Kidney epithelial cell (primary cell): ENCODE results near the gene C2CD5. TPM values are rescaled to one million over a fixed set of nuclear protein-coding genes. Genes with fewer than 3 reads are reported as not detected.

Source experiments
- DNase-seq: peaks from one replicate; pipeline ENCODE4 v3.0.0-alpha.2; 2010; ENCODE audit warnings: low read depth
- H3K27me3 ChIP-seq: 2 replicates; pipeline ENCODE4 v1.6.0; 2011; ENCODE audit warnings: low read length; ENCODE audit not compliant: control insufficient read depth, insufficient read depth
- H3K36me3 ChIP-seq: 2 replicates; pipeline ENCODE4 v1.5.1; 2011; ENCODE audit warnings: low read length; ENCODE audit not compliant: control insufficient read depth, insufficient read depth
- H3K4me3 ChIP-seq: 2 replicates; pipeline ENCODE4 v1.5.1; 2011; ENCODE audit warnings: low read depth, mild to moderate bottlenecking, control low read depth, low read length
- CTCF ChIP-seq: IDR thresholded peaks from 2 replicates; pipeline ENCODE4 v1.5.1; 2011; ENCODE audit warnings: mild to moderate bottlenecking, moderate library complexity, low read length, control low read depth, inconsistent platforms; ENCODE audit not compliant: insufficient read depth, poor library complexity, severe bottlenecking
- total RNA-seq: library from RNA; depleted of rRNA; stranded (reverse); fragments of >200 nt; gene quantifications from 2 replicates; pipeline ENCODE4 v1.2.3, GENCODE V29; 2015

The C2CD5 gene
- total RNA-seq, 1 donor from 2014 or later, result 19.3 TPM

GRCh38 chr12:22533155-22533554 is 11.2 kb downstream of the C2CD5 start:
- no peak for TF ChIP-seq CTCF
- DNase-seq, result no peak
- H3K4me3 ChIP-seq, result no peak overlapping the region
- no peaks in the 10 kb centered on the region for H3K36me3 ChIP-seq
- no peaks in the 10 kb centered on the region for H3K27me3 ChIP-seq

GRCh38 chr12:22532317-22532716 is 12.0 kb downstream of the C2CD5 start:
- Histone ChIP-seq H3K27me3 (no peaks in the 10 kb centered on the region), H3K4me3 (no peak overlapping the region), H3K36me3 (no peaks in the 10 kb centered on the region)
- TF ChIP-seq CTCF, result no peak
- DNase-seq, result no peak

- H3K27me3 ChIP-seq, result no peaks in the 10 kb centered on the region
- H3K36me3 ChIP-seq, result no peaks in the 10 kb centered on the region
- no peak for DNase-seq
- TF ChIP-seq CTCF, result no peak
- H3K4me3 ChIP-seq, result no peak overlapping the region
Measured at GRCh38 chr12:22531205-22531604, 13.1 kb downstream of the C2CD5 start.

GRCh38 chr12:22529281-22530060 is 14.9 kb downstream of the C2CD5 start:
- H3K27me3 ChIP-seq, result no peaks in the 10 kb centered on the region
- no peak for DNase-seq

GRCh38 chr12:22527999-22528398 is 16.3 kb downstream of the C2CD5 start:
- Histone ChIP-seq H3K36me3 (no peaks in the 10 kb centered on the region), H3K27me3 (no peaks in the 10 kb centered on the region), H3K4me3 (no peak overlapping the region)
- TF ChIP-seq CTCF, result no peak
- DNase-seq, result no peak

More at GRCh38 chr12:22529281-22530060, 14.9 kb downstream of the C2CD5 start:
- TF ChIP-seq CTCF, result peak; percentile 44
- H3K36me3 ChIP-seq, result no peaks in the 10 kb centered on the region
- H3K4me3 ChIP-seq, result no peak overlapping the region

GRCh38 chr12:22526836-22527235 is 17.5 kb downstream of the C2CD5 start:
- H3K27me3 ChIP-seq, result no peaks in the 10 kb centered on the region
- no peaks in the 10 kb centered on the region for H3K36me3 ChIP-seq
- H3K4me3 ChIP-seq, result no peak overlapping the region
- DNase-seq, result no peak
- no peak for TF ChIP-seq CTCF
